Activated T-cell treated with anti-CD3 and anti-CD28 coated beads, Interleukin-2, amount 50 U/mL, for 24 hours (primary cell): ENCODE results near the gene IKBIP.
A peak's percentile ranks its signal among the peaks of the same experiment; 100 is the strongest.
"Not testable (repeated sequence)": the region's sequence is repeated elsewhere in the genome, so short reads cannot be mapped to it uniquely, and the experiment has no call there.

Experiments used
- DNase-seq: peaks from one replicate; pipeline ENCODE4 v3.0.0-alpha.2; 2020
- H3K27ac Mint-ChIP-seq: 2 replicates; pipeline ENCODE4 v1.8.0; 2020; ENCODE audit warnings: mild to moderate bottlenecking, mixed read lengths
- H3K27me3 Mint-ChIP-seq: 2 replicates; pipeline ENCODE4 v1.8.0; 2020; ENCODE audit warnings: mixed read lengths
- H3K36me3 Mint-ChIP-seq: 2 replicates; pipeline ENCODE4 v1.8.0; 2020; ENCODE audit warnings: low read depth, mixed read lengths
- H3K4me1 Mint-ChIP-seq: 2 replicates; pipeline ENCODE4 v1.8.0; 2020; ENCODE audit warnings: low read depth, mixed read lengths
- H3K4me3 Mint-ChIP-seq: 2 replicates; pipeline ENCODE4 v1.8.0; 2020; ENCODE audit warnings: mild to moderate bottlenecking, moderate library complexity, mixed read lengths
- H3K9me3 Mint-ChIP-seq: 2 replicates; pipeline ENCODE4 v1.8.0; 2020; ENCODE audit warnings: mixed read lengths

Gene IKBIP

DNA sequence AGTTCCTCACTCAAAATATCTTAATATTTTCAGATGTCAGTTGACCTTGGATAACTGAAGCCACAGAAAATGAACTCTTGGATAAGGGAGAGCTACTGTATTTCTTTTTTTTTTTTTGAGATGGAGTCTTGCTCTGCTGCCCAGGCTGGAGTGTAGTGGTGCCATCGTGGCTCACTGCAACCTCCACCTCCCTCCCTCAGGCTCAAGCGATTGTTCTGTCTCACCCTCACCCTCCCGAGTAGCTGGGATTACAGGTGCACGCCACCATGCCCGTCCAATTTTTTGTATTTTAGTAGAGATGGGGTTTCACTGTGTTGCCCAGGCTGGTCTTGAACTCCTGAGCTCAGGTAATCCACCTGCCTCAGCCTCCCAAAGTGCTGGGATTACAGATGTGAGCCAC lies 47.3 kb downstream of the IKBIP start:
- H3K27me3 Mint-ChIP-seq, DNase-seq, H3K9me3 Mint-ChIP-seq: not testable (repeated sequence)
- Mint-ChIP-seq H3K4me3 (peak overlapping the region; percentile 99), H3K27ac (peak overlapping the region; percentile 86), H3K4me1 (peaks cover 38% of the 10 kb centered on the region), H3K36me3 (peaks cover 89% of the 10 kb centered on the region)

DNA sequence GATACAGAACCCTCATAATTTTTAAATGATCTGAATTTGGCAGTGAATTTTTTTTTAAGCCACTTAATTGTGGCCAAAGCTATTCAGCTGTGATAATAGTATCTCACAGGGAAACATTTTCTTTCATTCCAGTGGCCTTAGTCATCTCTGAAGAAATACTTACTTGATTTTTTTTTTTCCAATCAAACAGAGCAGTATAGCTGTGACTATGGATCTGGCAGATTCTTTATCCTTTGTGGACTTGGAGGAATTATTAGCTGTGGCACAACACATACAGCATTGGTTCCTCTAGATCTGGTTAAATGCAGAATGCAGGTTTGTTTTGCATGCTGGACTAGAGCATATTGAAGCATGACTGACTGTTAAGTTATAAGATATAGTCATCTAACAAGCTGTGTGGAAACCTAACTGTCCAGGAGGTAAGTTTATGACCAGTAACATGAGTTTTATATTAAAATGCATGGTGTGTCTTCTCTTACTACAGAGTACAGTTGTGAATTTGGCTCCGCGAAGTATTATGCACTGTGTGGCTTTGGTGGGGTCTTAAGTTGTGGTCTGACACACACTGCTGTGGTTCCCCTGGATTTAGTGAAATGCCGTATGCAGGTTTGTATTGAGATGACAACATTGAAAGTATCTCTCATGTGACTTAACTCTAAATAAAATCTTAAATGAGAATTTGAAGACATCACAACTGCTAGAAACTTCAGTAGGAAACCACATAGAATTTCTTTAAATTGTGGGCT lies 49.2 kb downstream of the IKBIP start:
- DNase-seq: no peak
- Mint-ChIP-seq H3K27me3 (no peaks in the 10 kb centered on the region), H3K27ac (peak overlapping the region; percentile 99), H3K9me3 (no peaks in the 10 kb centered on the region), H3K4me3 (peak overlapping the region; percentile 99), H3K36me3 (peaks cover 70% of the 10 kb centered on the region), H3K4me1 (peaks cover 35% of the 10 kb centered on the region)

DNA sequence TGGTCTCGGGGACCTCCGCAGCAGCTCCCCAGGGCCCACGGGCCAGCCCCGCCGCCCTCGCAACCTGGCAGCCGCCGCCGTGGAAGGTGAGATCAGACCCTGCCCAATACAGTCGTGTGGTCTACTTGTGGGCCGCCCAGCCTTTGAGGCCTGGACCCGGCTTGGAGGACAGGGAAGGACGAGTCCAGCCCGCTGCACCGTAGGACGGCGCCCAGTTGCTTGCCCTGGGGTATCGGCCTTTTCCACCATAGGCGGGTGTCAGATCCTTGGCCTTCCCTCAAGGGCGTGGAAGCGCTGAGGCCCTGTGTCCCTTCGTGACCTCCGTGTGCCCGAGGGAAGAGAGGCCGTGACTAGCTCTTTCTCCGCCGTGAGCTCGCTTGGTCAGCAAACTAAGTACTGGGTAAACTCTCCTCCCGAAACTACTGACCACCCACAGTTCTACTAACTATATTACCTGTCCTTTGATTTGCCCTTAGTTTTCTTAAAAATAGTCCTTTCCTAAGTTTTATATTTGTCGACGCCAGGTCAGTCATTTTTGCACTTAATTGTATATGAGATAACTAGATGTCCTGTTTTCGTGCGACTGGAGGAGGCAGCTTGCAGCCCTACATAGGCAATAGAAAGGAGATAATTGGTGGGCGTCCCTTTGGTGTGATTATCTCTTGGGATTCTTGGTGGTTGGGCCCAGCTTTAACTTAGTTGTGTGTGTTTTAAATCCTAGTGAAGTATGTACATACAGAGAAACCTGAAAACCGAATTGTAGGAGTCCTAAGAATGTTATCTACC lies 50.3 kb downstream of the IKBIP start:
- no peaks in the 10 kb centered on the region for H3K9me3 Mint-ChIP-seq
- peak overlapping the region; percentile 99 for H3K27ac Mint-ChIP-seq
- H3K4me3 Mint-ChIP-seq: peak overlapping the region; percentile 99
- H3K27me3 Mint-ChIP-seq: no peaks in the 10 kb centered on the region
- peaks cover 59% of the 10 kb centered on the region for H3K36me3 Mint-ChIP-seq
- H3K4me1 Mint-ChIP-seq: peaks cover 34% of the 10 kb centered on the region
- no peak for DNase-seq

DNA sequence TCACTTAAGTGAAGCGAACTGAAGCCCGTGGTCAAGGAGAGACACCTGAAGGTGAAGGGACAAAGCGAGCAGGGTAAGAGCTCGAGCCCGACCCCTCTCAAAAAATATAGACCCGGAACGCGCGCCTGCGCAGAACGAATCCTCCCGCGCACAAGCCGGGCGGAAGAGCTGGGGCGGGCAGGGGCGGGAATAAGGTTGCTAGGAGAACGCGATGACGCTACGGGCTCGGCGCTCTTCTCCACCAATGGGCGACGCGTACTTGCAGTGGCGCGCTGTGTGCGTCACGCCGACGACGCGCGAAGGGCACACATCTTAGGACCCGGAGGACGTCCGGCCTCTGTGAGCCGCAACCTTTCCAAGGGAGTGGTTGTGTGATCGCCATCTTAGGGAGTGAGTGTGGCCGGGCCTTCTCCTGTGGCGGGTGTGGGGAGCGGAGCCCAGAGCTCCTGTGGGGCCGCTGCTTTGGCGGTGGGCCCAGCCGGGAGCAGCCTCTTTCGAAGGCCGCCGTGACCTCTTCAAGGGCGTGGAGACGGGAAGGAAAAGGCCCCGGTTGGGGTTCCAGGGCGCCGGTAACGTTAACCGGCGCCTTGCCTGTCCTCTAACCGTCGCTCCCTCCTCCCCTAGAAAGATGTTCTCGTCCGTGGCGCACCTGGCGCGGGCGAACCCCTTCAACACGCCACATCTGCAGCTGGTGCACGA lies 51.1 kb downstream of the IKBIP start, which contains the start of gene SLC25A3:
Gene SLC25A3, plus strand, starts transcription at position 336 of the 699 bp plus-strand sequence. Its CDS starts 293 bp downstream, at position 629.
- H3K4me3 Mint-ChIP-seq: peak within 1 kb of the TSS; percentile 99
- DNase-seq: peak; percentile 94
- no peaks in the 10 kb centered on the region for H3K9me3 Mint-ChIP-seq
- peaks cover 51% of the 10 kb centered on the region for H3K36me3 Mint-ChIP-seq
- no peaks in the 10 kb centered on the region for H3K27me3 Mint-ChIP-seq
- peaks cover 34% of the 10 kb centered on the region for H3K4me1 Mint-ChIP-seq
- H3K27ac Mint-ChIP-seq: peak within 1 kb of the TSS; percentile 99

DNA sequence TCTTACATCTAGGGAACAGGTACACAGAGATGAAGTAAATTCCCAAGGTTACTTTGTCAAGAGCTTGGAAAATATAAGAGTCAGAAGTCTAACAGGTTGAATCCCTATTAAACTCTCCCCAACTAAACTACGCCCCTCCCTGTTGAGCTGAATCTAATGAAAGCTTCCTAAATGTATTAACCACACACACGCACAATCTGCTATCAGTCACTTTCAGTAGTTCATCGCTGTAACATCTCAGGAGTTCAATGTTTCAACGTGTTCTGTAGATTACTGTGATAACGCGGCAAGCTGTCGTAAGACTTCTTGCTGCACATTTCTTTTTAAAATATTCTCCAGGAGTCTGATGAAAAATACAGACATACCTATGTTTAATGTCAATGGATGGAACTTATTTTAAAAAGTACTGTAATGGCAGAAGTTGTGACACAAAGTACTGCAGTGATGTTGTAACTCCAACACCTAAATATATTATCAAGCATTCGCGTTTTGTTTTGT lies 51.7 kb downstream of the IKBIP start:
- no peaks in the 10 kb centered on the region for H3K9me3 Mint-ChIP-seq
- H3K36me3 Mint-ChIP-seq: peaks cover 45% of the 10 kb centered on the region
- H3K27ac Mint-ChIP-seq: peak overlapping the region; percentile 99
- H3K4me3 Mint-ChIP-seq: peak overlapping the region; percentile 99
- peaks cover 29% of the 10 kb centered on the region for H3K4me1 Mint-ChIP-seq
- H3K27me3 Mint-ChIP-seq: no peaks in the 10 kb centered on the region
- no peak for DNase-seq

DNA sequence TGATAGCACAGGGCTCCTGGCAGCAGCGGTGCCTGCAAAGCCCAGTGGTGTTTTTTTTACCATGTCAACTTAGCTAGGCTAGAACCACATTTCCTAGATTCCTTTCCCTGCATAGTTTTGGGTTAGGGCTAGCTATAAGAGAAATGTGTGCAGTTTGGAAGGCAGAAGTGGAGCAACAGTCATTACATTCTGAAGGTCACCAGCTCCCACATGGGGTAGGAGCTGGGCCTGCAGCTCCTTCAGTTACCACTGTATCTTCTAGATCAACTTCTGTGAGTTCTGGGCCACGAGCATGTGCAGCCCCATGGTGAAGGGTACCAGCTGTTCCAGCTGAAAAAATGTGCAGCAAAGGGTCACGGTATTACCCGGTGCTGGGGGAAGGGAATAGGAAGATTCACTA lies 53.4 kb downstream of the IKBIP start:
- DNase-seq: no peak
- peak overlapping the region; percentile 3 for H3K27ac Mint-ChIP-seq
- no peaks in the 10 kb centered on the region for H3K9me3 Mint-ChIP-seq
- no peak overlapping the region for H3K4me3 Mint-ChIP-seq
- H3K4me1 Mint-ChIP-seq: peaks cover 18% of the 10 kb centered on the region
- H3K27me3 Mint-ChIP-seq: no peaks in the 10 kb centered on the region
- H3K36me3 Mint-ChIP-seq: peaks cover 28% of the 10 kb centered on the region

DNA sequence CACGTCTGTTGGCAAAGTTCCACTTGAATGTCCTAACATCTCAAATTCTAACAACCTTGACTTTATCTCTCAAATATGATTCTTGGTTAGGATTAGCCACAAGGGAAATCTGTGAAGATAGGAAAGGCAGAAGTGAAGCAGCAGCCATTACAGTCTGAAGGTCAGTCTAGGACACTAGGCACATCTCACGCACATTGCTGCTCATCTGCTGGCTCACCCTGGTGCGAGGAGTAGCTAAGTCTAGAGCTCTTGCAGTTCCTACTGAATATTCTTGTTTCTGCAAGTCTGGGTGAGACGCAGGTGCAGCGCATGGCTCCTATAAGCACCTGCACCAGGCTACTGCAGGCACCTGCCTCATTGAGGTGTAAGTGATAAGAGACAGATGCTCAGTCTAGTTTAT lies 57.5 kb downstream of the IKBIP start:
- Mint-ChIP-seq H3K36me3 (no peaks in the 10 kb centered on the region), H3K27ac (no peak overlapping the region), H3K9me3 (no peaks in the 10 kb centered on the region), H3K27me3 (no peaks in the 10 kb centered on the region), H3K4me3 (no peak overlapping the region), H3K4me1 (peaks cover under 1% of the 10 kb centered on the region)
- no peak for DNase-seq

DNA sequence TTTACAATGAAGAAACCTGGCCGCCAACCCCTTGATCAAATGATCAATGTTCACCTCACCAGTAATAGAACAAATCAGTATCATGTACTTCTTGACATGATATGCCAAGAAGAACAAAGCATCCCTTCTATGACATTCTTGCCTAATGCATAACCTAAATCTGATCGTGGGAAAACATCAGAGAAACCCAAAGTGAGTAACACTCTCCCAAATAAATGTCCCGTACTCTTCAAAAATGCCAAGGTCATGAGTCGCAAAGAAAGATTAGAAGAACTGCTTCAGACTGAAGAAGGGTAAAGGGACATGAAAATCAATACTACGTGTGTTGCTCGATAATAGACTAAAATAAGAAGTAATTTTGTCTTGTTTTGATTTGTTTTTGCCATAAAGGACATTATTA lies 62.5 kb downstream of the IKBIP start:
- H3K27me3 Mint-ChIP-seq: no peaks in the 10 kb centered on the region
- H3K36me3 Mint-ChIP-seq: no peaks in the 10 kb centered on the region
- no peak overlapping the region for H3K4me3 Mint-ChIP-seq
- no peak overlapping the region for H3K27ac Mint-ChIP-seq
- DNase-seq: no peak
- no peaks in the 10 kb centered on the region for H3K9me3 Mint-ChIP-seq
- H3K4me1 Mint-ChIP-seq: peaks cover 2% of the 10 kb centered on the region

DNA sequence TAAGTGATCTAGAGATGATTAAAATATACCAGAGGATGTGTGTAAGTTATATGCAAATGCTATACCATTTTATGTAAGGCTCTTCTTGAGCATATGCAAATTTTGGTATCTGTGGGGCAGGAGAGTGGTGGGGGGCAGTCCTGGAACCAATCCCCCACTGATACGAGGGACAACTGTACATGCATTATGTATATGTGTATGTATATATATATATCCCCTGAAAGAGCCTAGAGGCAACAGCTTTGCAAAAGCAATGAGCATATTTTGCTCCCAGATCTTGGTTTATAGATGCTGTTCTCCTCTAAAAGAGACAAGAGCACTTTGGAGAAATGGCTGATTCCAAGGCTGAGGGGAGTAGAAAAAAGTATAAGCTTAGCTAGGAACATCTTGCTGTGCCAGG lies 63.5 kb downstream of the IKBIP start:
- no peak overlapping the region for H3K27ac Mint-ChIP-seq
- no peak for DNase-seq
- peaks cover 2% of the 10 kb centered on the region for H3K4me1 Mint-ChIP-seq
- H3K9me3 Mint-ChIP-seq: no peaks in the 10 kb centered on the region
- H3K36me3 Mint-ChIP-seq: no peaks in the 10 kb centered on the region
- peaks cover 2% of the 10 kb centered on the region for H3K27me3 Mint-ChIP-seq
- H3K4me3 Mint-ChIP-seq: no peak overlapping the region

DNA sequence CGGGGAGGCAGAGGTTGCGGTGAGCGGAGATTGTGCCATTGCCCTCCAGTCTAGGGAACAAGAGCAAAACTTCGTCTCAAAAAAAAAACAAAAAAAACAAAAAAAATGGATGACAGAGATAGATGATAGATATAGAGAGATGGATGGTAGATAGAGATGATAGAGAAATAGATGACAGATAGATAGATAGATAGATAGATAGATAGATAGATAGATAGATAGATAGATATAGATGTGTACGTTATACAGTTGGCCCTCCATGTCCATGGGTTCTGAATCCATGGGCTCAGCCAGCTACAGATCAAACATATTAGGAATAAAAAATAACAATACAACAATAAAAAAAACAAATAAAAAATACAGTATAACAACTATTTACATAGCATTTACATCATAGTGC lies 63.9 kb downstream of the IKBIP start:
- DNase-seq: no peak
- H3K4me1 Mint-ChIP-seq: peaks cover 2% of the 10 kb centered on the region
- no peaks in the 10 kb centered on the region for H3K36me3 Mint-ChIP-seq
- H3K27ac Mint-ChIP-seq: no peak overlapping the region
- no peaks in the 10 kb centered on the region for H3K9me3 Mint-ChIP-seq
- H3K4me3 Mint-ChIP-seq: no peak overlapping the region
- peaks cover 2% of the 10 kb centered on the region for H3K27me3 Mint-ChIP-seq

DNA sequence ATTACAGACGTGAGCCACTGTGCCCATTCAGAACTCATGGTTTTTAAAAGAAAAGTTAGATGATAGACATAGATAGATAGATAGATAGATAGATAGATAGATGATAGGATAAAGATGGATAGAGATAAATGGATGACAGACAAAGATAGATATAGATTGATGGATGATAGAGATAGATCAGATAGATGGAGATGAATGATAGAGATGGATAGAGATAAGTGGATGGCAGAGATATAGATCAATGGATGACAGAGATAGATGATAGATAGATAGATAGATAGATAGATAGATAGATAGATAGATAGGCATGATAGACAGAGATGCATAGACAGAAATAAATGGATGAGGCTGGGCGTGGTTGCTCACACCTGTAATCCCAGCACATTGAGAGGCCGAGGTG lies 64.8 kb downstream of the IKBIP start:
- no peak overlapping the region for H3K27ac Mint-ChIP-seq
- no peaks in the 10 kb centered on the region for H3K9me3 Mint-ChIP-seq
- H3K27me3 Mint-ChIP-seq: peaks cover 2% of the 10 kb centered on the region
- no peak for DNase-seq
- peaks cover 2% of the 10 kb centered on the region for H3K4me1 Mint-ChIP-seq
- H3K4me3 Mint-ChIP-seq: no peak overlapping the region
- no peaks in the 10 kb centered on the region for H3K36me3 Mint-ChIP-seq

DNA sequence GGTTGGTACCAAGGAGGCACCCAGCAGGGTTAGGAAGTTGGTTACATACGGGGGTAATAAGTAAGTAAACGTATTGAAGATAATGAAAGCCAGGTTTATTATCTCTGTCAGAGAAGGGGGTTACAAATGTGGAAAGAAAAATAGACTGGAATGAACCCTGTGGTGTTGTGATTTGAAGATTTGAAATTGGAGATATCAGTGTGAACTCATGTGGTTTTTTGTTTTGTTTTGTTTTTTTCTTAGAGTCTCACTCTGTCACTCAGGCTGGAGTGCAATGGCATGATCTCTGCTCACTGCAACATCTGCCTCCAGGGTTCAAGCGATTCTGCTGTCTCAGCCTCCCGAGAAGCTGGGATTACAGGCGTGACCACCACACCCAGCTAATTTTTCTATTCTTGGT lies 65.2 kb downstream of the IKBIP start:
- no peaks in the 10 kb centered on the region for H3K9me3 Mint-ChIP-seq

DNA sequence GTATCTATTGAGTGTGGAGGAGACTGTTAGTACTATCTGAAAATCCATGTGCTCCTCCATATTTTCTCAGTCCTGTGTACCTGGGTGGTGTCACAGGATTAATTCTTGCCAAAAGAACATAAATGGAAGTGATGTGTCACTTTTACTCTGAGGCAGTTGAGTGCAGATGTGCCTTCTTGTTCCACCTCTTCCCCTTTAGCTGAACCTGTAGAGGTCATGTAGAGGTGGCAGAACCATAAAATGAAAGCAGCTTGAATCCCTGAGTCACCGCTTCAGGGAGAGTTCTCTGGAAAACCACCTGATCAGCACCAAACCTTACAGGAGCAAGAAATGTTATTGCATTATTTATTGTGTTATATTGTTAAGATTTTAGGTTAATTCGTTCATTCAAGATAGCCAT lies 65.8 kb downstream of the IKBIP start:
- H3K4me1 Mint-ChIP-seq: peaks cover 2% of the 10 kb centered on the region
- H3K36me3 Mint-ChIP-seq: no peaks in the 10 kb centered on the region
- H3K27me3 Mint-ChIP-seq: peaks cover 2% of the 10 kb centered on the region
- H3K4me3 Mint-ChIP-seq: no peak overlapping the region
- H3K27ac Mint-ChIP-seq: no peak overlapping the region
- no peaks in the 10 kb centered on the region for H3K9me3 Mint-ChIP-seq
- DNase-seq: no peak

More for the DNA sequence above, 65.2 kb downstream of the IKBIP start:
- H3K27ac Mint-ChIP-seq: no peak overlapping the region
- peaks cover 2% of the 10 kb centered on the region for H3K27me3 Mint-ChIP-seq
- no peak for DNase-seq
- H3K4me1 Mint-ChIP-seq: peaks cover 2% of the 10 kb centered on the region
- no peak overlapping the region for H3K4me3 Mint-ChIP-seq
- no peaks in the 10 kb centered on the region for H3K36me3 Mint-ChIP-seq

DNA sequence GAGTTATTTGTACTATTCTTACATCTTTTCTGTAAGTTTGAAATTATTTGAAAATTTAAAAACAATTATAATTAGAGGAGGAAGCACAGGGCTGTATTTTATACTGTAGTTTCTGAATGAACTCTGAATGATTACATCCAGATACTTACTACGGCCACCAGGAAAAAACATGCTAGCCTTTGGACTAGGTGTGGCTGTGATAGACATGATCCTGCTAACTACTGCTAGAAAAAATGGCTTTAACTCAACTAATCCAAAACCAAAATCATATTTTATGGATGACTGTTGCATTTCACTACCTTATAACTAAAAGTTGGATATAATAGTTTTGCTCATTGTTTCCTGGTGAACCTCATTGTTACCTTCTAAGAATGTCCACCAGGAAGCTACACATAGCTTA lies 66.2 kb downstream of the IKBIP start:
- Mint-ChIP-seq H3K9me3 (no peaks in the 10 kb centered on the region), H3K27me3 (peaks cover 2% of the 10 kb centered on the region), H3K4me3 (no peak overlapping the region), H3K36me3 (no peaks in the 10 kb centered on the region), H3K4me1 (peaks cover 2% of the 10 kb centered on the region), H3K27ac (no peak overlapping the region)
- DNase-seq: no peak
